GM19324 (cell line): Measurements from ENCODE around the gene OR6J1.
"Not testable (repeated sequence)": the region's sequence is repeated elsewhere in the genome, so short reads cannot be mapped to it uniquely, and the experiment has no call there.

Experiments used
- ATAC-seq: cut with Tn5 transposase; IDR thresholded peaks from one replicate; pipeline ENCODE4 v1.9.1; 2021; ENCODE audit warnings: mild to moderate bottlenecking, moderate library complexity; ENCODE audit not compliant: unreplicated experiment, low FRiP score

The OR6J1 gene

DNA sequence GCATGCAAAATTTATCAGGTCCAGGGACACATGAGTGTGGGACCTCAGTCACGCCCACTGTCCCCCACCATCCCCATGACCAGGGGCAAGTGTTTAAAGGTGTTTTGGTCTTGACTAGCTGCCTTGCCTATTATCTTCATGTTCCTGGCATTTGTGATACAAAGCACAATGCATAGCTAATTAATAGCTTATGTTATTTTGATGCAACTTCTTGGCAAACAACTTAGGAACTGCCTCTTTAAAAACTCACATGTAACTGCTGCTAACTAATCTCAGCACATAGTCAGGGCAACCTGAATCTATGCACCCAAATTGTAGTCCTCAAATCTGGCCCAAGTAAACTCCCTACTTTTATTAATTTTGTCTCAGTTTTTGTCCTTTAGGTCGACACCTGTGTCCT, 7.4 kb upstream of the OR6J1 start:
- no peak for ATAC-seq

DNA sequence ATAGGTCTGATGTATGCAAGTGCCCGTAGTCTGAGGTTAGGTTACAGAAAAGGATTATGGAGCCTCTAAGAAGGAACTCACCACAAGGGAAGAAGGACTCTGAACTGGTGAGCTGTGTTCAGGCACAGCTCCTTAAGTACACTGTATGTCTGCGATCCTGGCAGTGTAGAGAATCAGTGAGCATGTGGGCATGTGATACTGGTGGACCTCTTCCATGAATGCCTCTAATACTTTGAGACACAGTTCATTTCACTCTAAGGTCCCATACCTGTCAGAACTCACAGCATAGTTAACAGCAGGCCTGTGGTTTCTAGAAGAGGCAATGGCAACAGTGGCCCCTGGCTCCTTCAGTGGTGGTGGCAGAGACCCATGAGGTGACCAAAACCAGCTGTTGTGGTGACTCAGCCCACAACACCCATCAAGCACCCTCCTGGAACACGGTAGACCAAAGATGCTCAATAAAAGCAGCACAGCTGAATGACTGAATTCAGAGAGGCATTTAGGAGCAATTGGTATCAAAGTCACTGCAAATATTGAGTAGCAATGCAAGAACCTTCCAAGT, 6.9 kb upstream of the OR6J1 start:
- no peak for ATAC-seq

DNA sequence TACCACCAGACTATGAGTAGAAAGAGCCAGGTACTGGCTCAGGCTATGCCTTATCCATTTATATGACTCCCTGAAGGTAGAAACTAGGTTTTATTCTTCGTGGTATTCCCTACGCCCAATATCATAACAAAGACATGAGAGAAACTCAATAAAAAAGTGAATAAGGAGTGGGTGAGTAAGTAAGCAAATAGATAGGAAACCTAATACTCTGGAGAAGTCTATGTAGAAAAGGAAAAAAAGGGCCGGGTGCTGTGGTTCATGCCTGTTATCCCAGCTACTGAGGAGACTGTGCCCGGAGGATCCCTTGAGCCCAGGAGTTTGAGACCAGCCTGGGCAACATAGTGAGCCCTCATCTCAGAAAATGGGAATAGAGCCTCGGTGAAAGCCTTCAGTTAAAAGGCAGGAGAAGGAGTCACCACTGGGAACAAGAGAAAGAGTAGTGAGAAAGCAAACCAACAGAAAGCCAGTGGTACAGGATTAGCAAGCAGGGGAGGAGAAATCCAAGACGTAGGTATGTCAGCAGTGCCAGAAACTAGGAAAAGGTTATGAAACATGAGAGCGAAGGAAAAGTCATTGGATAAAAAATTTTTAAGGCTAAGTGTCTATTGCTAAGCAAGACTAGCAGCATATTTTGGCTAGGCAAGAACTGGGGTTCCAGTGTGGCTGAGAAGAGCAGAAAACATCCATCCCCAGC, 6.0 kb upstream of the OR6J1 start:
- no peak for ATAC-seq

DNA sequence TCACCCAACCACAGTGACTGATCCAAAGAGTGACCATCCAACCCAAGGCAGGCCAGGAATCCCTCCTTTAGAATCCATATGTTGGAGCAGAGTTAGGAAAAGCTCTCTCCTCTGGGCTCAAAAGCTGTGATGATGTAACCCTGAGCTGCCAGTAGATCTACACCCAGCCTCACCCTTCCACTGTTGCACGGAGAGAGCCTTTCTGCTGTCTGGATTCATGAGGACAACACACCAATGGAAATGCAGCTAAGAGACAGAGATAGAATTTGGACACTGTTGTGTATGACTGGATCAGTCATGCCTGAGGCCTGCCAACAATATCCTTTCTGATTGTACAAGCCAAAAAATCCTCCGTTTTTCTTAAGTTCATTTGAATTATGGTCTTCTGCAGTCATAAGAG, 4.4 kb upstream of the OR6J1 start:
- no peak for ATAC-seq

DNA sequence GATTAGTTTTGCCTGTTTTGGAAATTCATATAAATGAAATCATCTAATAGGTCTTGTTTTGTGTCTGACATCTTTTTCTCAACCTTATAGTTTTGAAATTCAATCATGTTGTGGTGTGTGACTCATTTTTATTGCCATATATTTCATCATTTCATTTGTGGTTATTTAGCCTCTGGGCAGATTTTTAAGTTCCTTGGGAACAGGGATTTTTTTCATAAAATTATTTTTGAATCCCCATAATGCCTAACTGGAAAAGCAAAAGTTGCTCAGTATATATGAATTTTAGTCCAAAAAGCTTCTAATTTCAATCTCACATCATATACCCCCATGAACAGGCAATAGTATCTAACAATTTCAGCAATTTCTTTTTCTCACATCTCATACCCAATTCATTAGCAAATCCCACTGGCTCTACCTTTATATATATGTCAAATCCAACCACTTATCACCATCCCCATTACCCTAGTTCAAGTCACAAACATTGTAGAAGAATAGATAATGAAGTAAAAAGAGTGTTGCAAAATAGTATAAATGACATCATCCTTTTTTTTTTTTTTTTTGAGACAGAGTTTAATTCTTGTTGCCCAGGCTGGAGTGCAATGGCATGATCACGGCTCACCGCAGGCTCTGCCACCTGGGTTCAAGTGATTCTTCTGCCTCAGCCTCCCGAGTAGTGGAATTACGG, 2.6 kb upstream of the OR6J1 start:
- ATAC-seq = no peak

DNA sequence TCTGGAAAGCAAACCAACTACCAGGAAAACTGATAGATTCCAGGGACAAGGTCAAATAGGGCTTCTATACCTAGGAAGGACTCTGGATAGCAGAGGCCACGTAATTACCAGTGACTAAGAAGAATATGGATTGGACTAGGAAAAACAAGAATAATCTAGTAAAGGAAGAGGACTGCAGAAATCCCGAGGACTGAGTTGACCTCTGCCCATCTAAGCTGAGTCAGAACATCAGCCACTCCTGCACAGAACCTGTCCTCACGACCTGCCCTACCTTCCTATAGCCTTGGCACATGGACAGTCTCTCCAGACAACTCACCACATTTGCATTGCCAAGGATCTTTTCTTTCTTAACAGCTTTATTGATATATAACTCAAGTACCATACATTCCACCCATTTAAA, 2.3 kb downstream of the OR6J1 start:
- no peak for ATAC-seq

DNA sequence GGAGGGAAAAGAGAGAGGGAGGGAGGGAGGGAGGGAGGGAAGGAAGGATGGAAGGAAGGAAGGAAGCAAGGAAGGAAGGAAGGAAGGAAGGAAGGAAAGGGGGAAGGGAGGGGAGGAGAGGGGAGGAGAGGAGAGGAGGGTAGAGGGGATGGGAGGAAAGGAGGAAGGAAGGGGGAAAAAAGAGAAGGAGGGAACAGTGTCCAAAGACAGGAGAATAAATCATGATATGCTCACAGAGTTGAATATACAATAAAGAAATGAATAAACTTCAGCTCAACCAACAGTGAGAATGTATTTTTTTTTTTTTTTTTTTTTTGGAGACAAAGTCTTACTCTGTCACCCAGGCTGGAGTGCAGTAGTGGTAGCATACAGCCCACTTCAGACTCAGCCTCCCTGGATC, 4.0 kb downstream of the OR6J1 start:
- ATAC-seq = no peak

DNA sequence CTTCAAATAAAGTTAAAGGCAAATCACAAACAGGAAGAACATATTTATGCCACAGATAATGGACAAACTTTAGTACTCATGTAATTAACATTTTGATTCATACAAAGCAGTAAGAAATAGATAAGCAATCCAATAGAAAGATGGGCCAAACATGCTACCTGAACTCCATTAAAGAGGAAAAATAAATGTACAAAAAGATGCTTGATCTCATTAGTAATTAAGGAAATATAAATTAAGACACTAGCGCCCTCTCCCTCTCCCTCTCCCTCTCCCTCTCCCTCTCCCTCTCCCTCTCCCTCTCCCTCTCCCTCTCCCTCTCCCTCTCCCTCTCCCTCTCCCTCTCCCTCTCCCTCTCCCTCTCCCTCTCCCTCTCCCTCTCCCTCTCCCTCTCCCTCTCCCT, 8.2 kb downstream of the OR6J1 start:
- not testable (repeated sequence) for ATAC-seq

DNA sequence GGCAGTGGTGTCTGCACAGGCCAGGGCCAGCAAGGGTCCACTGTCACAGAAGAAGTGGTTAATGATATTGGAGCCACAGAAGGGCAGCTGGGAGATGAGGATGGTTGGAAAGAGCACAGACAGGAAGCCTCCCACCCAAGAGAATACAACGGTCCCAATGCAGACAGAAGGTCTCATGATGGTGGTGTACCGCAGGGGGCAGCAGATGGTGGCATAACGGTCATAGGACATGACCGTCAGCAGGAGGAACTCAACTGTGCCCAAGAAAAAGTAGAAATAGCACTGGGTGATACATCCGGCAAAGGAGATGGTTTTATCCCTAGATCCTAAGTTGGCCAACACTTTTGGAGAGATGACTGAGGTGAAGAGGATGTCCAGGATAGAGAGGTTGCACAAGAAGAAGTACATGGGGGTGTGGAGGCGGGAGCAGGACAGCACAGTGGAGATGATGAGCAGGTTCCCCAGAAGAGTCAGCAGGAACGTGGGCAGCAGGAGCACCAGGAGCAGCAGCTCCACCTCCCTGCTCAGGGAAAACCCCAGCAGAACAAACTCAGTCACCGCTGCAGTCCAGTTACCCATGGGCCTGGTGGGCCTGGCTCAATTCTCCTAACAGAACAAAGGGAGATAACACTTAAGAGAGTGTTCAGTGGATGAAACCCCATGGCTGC, 9.8 kb downstream of the OR6J1 start:
- ATAC-seq = no peak

DNA sequence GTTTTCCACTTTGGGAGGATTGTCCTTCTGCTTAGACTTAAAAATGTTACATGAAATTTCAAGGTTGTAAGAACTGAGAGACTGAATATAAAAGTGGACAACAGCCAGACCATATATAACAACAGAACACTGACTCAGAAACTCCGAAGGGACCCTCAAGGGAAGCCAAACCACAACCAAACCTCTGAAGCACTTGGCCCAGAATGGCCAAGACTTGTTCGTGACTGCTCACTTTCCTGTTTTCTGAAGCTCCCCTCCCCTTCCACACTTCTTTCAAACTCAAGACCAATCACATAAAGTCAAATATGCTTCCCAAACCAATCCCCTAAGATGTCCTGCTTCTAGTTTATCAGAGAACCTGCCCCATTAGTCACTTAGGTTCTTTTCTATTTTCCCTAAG, 13.7 kb downstream of the OR6J1 start:
- ATAC-seq = no peak

DNA sequence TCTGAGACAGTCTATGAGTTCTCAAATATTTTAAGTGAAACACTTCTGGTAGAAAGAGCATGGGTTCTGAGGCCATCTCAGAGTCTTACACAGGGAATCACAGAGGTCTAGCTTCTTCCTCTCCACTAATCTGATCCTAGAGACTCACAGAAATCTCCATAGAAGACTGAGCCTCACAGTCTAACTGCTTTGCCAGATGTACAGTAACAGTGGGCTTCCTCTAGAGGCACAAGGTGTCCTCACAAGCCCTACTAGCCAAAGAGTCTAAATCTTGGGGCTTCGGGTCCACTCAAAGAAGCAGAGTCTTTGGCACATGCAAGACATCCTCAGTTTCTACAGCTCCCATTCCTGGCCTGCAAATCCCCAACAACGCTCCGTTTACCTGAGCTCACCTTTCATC, 14.1 kb downstream of the OR6J1 start:
- ATAC-seq = no peak

DNA sequence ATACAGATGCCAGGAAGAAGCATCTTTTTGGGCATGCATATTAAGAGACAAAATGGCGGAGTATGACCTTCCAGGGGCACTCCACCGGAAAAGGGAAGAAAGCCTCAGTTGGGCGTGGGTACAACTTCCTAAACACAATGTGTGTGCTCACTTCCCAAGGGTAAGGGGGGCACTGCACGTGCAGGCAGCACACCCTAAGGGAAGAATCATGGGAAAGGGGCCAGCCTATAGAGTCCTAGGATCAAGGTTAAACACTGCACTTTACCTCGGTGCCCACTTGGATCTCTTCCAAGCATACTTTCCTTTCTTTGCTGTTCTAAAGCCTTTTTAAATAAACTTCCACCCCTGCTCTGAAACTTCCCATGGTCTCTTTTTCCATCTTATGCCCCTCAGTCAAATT, 14.8 kb downstream of the OR6J1 start:
- no peak for ATAC-seq

DNA sequence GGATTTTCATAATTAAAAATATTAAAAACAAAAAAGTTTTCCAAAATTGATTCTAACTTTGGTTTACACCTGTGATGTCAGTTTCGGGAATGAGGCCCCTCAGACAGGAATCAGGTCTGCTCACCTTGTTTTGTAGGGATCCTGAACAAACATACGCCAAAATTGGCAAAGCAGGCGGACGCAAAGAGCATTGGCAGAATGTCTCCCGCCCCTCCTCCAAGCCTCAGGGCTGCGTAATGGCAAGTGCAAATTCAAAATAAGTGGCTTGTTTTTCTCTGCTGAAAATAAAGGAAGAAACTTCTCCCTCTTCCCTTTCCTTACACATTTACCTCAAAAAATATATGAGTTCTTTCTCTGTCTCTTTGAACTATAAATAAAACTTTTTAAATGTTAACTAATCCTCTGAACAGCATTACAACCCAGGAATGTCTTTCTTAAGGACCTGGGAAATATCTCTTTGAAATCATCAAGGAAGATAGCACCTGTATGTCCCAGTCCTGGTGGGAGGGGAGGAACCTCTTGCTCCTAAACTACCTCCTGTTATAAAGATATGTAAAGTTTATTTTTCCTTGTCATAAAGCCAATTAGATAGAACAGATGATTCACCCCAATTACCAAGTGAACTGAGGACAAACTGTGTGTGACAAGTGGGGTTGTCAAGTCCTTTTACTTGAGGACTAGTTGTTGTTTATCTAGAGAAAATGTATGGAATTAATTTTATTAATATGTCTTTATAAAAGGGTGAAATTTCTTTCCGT, 16.5 kb downstream of the OR6J1 start:
- no peak for ATAC-seq

DNA sequence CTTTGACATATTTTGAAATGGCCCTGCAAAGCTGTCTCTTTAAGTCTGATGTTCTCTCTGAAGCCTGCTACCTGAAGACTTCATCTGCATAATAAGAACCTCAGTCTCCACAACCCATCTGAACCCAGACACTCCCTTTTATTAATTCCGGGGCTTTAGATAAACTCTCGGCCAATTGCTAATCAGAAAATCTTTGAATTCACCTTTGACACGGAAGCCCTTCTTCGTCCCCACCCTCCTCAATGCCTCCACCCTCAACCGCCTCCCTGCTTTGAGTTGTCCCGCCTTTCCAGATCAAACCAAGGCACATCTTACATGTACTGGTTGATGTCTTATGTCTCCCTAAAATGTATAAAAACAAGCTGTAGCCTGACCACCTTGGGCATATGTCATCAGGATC, 17.6 kb downstream of the OR6J1 start:
- ATAC-seq = no peak

DNA sequence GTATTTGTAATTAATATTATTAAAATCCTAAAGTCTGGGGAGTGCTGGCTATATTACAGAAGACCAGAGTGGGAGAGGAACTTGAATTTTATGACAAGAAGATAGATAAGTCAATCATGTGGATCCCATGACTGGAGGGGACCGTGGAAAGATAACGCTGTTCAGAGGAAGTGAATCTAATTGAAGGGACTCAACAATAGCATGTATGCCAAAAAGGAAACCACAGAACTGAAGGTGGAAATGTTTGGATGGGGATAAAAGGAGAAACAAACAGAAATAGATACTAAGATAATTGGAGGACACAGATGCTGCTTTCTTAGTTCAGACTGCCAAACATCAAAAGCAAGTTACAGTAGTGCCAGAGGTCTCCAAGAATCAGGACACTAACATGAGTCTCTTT, 21.1 kb downstream of the OR6J1 start:
- no peak for ATAC-seq

DNA sequence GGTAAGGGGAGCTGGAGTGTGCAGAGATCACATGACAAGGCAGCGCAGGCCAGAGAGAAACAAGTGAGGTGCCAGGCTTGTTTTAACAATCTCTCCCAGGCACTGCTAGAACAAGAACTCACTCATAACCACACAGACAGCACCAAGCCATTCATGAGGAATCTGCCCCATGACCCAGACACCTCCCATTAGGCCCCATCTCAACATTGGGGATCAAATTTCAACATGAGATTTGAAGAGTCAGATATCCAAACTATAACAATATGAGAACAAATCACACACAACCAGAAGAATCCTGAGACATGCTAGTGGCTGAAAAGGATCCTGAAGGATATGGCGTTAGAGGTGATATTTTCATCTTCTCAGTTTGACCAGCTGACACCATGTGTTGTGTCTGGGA, 21.9 kb downstream of the OR6J1 start:
- no peak for ATAC-seq

DNA sequence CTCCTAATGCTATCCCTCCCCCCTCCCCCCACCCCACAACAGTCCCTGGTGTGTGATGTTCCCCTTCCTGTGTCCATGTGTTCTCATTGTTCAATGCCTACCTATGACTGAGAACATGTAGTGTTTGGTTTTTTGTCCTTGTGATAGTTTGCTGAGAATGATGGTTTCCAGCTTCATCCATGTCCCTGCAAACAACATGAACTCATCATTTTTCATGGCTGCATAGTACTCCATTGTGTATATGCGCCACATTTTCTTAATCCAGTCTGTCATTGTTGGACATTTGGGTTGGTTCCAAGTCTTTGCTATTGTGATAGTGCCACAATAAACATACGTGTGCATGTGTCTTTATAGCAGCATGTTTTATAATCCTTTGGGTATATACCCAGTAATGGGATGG, 28.4 kb downstream of the OR6J1 start:
- ATAC-seq = not testable (repeated sequence)

DNA sequence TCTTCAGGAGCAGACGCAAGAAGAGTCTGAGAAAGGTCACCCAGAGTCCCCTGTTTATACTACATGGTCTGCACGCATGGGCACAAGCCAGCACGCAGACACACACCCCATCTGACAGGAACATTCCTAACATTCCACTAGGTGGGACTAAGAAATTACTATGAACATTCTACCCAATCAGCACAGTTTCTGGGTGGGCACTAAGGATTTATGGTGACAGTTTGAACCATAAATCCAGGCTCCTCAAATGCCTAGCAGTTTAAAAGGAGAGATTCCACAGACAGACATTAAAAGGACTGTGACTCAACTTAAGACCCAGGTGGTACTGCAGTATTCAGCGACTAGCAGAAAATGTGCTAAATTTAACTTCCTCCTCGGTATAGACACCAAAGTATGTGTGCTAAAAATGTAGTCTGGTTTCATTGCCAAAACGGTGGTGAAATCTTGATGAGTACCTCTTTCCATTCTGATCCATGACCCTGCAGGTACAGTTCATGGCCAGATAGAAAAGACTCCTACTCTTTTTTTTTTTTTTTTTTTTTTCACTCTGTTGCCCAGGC, 29.8 kb downstream of the OR6J1 start:
- ATAC-seq = no peak

DNA sequence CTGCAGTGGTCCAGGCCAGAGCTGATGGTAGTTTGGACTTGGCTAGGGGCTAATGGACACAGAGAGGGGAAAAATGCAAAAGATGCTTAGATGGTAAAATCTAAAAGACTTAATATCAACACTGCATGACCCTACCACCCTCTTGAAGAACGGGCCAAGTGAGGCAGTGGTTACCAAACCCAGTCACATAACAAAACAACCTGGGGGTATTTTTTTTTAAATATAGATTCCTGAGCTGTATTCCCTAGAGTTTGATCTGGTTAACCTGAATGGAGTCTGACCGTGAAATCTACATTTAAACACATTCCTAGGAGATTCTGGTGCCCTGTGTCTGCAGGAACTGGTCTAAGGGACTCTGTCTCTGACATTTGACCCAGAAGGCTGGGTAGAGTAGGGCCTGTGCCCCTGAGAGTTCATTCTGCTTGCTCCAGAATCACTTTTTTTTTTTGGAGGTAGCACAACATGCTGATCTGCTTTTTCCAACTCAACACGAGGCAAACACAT, 30.4 kb downstream of the OR6J1 start:
- ATAC-seq = no peak

DNA sequence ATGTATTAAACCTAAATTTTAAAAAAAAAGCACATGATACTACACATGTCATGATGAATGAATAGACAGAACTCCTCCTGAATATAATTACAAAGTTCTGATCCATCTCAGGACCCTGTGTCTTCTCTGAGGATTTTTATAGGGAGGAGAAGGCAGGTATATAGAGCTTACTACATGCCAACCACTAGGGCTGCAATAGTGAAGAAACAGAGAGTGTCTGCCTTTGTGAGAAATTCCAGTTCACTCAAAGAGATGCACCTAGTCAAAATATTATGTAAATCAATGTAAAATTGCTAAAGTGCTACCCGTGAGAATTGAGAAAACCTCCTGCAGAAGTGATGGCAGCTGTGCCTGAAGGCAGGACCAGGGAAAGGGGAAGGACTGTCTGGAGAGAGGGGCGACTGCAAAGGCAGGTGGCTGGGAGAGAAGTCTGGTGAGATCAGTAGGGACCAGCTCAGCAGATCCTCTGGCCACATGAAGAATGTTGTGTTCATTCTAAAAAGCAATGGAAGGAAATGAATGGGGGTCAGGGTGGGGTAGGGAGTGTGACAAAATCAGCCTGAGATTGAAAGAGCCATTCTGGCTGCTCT, 31.0 kb downstream of the OR6J1 start:
- no peak for ATAC-seq
